GM20431 (cell line): Measurements from ENCODE around the gene ICOS.
"Not testable (repeated sequence)": the region's sequence is repeated elsewhere in the genome, so short reads cannot be mapped to it uniquely, and the experiment has no call there.

Source experiments
- in situ Hi-C: fragments of 300-500 bp; cut with MseI, MboI; formaldehyde crosslinking; loops from one replicate; pipeline ENCODE4 v1.15.0; 2020; ENCODE audit warnings: low sequenced_read_pairs; ENCODE audit not compliant: unreplicated experiment

ICOS gene

DNA sequence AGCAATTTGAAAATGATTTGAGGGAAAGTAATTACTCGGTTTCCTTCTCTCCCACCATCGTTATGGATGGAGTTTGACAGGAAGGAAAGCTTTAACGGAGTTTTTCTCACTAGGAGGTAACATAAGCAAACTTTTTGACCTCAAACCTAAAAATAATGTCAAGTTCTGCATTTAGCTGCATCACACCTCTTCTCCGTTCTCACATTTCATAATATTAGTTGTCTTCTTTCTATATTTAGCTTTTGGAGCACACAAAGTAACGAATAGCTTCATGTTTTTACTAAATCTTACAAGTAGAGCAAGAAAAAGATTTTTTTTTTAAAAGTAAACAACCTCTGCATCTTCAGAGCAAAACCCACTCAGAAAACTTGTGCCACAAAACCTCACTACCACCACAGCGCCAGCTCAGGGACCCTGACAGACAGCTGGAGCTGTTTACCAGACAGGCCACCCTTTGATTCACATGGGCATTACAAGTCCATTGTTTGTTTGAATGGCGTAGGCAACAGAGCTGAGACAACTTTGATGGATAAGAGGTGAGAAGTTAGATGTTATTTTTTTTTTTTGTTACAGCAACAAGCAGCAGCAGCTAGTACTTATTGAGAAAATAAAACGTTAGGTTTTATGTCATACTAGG lies 21.9 kb upstream of the ICOS start:
- in situ Hi-C loops, result loop anchor here (25.0 kb wide), 1 partner anchor 427 kb away; no protein-coding TSS in a partner anchor

DNA sequence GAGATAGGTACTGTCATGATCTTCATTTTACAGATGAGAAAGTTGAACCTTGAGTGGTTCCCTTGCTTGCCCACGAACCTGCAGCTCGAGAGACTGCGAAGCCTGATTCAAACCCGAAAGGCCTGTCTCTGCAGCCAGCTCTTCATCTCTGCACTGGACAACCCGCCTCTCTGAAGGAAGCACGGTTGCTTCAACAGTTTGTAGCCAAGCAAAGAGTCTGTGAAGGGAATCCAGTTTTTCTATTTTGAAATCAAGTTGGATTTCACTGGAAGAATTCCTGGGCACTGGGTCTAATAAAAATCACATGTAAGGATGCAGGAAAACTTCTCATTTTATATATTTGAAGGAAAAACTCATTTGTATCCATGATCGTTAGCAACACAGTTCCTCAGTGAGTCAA lies 21.3 kb upstream of the ICOS start:
- in situ Hi-C loops, result loop anchor here (25.0 kb wide), 1 partner anchor 428 kb away; no protein-coding TSS in a partner anchor

DNA sequence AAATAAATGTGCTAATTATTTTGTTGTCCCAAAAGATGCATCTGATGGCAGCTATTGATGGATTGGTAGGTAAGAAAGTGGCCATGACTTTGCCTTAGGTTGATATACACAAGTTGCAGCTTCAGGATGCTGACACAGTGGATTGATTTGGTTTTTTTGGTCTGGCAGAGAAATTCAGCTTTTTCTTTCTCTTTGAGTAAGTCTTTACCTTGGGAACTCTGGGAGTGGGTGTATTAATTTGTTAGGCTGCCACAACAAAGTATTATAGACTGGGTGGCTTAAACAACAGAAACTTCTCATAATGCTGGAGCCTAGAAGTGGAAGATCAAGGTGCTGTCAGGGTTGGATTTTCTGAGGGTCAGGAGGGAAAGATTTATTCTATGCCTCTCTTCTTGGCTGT lies 19.8 kb upstream of the ICOS start:
- in situ Hi-C loops, result loop anchor here (25.0 kb wide), 1 partner anchor 429 kb away; no protein-coding TSS in a partner anchor

DNA sequence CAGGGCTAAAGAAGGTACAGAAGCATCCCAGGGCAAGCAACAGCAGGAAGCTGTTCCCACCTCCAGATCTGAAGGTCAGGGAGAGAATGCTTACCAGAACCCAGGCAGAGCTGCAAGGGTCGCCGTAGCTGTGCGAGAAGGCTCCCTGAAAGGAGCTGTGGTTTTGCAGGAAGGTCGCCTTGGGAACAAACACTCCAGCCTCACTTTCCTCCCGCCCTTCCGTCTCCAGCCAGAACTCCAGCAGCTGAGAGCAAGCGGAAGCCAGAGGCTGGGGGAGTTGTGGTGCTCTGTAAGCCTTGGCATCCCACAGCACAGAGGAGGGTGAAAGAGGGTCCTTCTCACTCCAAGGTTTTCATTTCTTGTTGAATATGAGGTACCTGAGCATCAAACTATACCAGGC lies 18.3 kb upstream of the ICOS start:
- in situ Hi-C loops, result loop anchor here (25.0 kb wide), 1 partner anchor 431 kb away; no protein-coding TSS in a partner anchor

DNA sequence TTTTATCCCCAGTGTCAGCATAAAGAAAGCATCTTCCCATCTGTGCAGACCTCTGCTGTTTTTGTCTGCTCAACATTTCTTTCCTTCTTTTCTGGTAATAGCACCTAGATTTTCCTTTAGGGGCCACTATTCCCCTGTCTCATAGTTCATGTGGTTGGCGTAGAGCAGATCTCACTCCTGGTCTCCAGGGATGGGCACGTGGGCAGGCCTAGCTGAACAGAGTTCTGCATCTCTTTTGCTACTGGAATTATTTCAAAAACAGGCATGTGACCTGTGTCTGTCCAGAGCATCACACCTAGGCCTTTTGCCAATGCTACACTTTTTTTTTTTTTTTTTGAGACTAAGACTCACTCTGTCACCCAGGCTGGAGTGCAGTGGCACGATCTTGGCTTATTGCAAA lies 17.7 kb upstream of the ICOS start:
- in situ Hi-C loops, result loop anchor here (25.0 kb wide), 1 partner anchor 432 kb away; no protein-coding TSS in a partner anchor

DNA sequence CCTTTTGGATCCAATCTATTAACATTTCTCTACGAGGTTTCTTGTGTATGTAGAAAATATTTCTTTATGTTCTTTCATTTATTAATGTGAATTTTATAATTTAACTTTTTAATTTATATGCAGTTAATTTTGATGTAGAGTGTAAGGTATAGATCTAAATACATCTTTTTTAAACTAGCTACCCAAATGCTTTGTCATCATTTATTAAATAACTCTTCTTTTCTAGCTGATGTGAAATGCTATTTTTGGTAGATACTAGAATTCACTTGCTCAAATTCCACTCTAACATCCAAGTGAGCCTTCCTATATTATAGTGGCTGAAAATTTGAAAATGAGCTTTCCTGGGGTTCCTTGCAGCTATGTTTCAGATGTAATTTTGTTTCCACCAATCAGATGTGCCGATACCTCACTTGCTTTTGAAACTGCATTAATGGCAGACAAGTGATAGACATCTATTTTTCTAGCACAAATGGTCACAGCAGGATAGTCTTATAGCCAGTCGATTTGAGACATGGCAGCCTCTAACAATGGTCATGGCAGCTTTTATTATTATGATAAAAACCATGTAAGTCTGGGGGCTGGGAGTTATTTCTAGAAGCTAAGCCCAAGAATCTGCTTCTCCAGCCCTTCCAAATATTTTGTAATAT lies 10.9 kb upstream of the ICOS start:
- in situ Hi-C loops, result no loop called here

DNA sequence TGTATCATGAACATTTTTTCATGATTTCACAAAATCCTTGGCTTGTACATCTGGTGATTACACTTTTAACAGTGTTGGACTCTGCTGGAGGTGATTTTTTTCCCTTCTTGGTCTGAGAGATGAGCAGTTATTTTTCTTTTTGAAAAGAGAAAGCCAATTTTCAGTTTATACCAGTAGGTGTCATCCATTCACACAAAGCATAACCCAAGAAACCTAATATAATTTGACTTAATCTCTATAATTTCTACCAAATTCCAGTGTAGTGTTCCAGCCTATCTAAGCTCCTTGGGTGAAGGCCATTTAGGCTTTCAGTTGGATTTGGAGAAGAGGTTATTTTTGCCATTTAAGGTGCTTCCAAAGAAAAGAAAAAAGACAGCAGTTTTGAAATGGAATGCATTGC lies 7.7 kb upstream of the ICOS start:
- in situ Hi-C loops, result no loop called here

DNA sequence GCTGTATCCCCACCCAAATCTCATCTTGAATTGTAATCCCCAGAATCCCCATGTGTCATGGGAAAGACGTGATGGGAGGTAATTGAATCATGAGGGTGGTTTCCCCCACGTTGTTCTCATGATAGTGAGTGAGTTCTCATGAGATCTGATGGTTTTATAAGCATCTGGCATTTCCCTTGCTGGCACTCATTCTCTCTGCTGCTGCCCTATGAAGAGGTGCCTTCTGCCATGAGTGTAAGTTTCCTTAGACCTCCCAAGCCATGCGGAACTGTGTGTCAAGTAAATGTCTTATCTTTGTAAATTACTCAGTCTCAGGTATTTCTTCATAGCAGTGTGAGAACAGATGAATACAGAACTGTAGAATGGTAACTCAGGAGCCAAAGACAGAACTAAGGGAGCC lies 5.3 kb upstream of the ICOS start:
- in situ Hi-C loops, result not testable (repeated sequence)

DNA sequence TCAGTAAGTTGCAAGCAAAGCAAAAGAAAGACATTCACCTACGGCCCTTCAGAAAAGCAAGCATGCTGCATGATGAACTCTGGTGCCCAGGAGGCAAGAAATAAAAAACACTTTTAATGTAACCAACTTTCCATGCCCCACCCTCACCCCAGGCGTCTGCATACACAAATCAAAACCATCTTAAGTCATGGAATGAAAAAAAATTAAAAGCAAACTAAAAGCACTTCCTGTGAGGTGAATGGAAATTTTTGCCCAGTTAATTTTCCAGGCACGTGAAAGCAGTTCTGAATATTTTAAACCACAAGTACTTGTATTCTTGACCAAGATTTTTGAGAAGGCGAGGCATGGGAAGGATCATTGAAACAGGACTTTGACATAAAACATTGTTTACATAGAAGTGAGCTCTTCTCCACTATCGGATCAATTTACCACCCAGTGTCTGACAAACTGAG lies 2.5 kb upstream of the ICOS start:
- in situ Hi-C loops, result no loop called here

DNA sequence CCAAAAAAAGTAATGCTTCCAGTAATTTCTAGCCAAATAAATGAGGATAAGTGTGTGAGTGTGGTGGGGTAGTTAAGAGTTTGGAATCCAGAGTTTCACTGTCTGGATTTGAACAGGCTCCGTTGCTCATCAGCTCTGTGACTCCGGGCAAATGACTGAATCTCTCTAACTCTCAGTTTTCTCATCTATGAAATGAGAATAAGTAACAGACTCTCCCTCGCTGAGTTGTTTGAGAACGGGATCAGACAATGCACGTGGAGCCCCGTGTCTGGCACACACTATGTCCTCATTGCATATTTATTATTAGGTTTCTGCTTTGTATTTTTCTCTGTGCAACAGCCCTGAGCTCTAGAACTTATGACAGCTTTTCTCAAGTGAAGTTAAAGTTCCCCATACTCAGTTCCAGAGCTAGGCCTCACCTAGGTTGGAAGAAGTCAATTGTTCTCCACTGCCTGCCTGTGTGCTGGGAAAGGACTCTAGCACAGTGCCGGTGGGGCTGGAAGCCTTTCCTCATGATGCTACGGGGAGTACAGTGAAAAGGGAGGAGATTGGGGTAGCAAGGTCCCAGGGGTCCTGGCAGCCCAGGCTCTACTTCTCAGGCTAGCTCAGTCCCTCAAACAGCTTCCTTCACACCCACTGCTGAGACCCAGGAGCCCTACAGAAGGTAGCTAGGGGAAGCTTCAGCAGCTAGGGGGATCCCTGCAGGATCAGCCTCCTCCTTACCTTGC lies 1.7 kb upstream of the ICOS start:
- in situ Hi-C loops, result no loop called here

DNA sequence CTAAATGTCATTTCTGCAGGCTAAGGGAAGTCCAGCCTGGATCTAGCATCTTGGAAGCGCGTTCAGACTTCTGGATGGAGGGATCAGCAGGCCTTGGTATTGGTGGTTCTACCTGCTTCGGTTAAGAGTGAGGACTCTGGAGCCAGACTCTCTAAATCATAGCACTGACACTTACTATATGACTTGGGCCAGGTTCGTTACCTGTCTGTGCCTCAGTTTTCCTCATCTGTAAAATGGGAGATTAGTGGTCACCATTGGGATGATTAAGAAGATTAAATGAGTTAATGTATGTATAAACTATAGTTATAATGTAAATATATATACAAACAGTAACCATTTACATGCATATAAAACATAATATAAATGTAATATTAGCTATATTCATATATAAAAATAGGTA lies 995 bp upstream of the ICOS start:
- in situ Hi-C loops, result no loop called here

DNA sequence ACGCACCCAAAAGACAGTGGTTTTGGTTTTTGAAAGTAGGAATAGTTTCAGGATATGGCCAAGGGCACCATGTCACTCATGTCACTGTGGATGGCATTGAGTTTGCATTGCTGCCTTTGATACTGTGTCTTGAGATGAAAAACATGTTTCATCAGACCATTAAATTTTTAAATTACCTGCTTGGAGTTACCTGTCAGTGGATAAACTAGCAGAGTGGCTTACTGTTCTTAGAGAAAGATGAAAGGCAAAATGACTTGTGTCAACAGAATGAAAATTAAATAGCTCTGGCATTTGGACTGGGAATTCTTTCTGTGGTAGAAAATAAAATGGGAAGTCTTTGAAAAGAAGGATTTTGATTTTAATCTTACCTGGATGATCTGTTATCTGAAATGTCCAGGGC lies 386 bp downstream of the ICOS start:
- in situ Hi-C loops, result no loop called here

DNA sequence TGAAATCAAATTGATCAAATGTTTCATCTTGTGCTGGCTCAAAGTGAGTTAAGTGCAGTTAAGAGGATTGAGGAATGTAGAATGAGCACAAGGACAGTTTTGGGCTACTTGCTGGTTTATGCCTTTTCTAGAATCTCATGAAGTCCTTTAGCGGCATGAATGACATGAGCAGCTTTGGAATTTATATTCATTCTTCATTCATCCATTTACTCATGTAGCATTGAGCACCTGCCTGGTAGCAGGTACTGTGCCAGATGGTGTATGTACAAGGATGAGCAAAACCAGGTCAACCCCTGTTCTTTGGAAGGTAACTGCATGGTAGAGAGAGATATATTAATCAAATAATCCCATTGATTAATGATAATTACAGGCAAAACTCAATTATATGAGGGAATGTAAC lies 1.2 kb downstream of the ICOS start:
- in situ Hi-C loops, result no loop called here

DNA sequence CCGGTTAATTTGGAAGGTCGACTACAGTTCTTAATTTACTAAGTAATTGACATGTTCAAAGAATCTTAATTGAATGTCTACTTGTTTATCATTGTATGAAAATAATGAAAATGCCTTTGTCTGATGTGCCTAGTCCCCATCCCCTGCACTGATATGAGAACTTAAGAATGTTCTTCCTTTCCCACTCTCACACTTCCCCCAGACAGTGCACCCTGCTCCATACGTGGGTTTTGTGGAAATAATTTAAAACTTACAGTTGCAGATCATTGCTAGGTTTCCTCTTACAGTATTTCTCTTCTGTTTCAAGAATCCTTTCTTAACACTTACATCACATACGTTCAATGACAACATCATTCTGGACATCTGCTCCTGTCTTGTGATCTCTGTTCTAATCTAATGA lies 3.5 kb downstream of the ICOS start:
- in situ Hi-C loops, result no loop called here

DNA sequence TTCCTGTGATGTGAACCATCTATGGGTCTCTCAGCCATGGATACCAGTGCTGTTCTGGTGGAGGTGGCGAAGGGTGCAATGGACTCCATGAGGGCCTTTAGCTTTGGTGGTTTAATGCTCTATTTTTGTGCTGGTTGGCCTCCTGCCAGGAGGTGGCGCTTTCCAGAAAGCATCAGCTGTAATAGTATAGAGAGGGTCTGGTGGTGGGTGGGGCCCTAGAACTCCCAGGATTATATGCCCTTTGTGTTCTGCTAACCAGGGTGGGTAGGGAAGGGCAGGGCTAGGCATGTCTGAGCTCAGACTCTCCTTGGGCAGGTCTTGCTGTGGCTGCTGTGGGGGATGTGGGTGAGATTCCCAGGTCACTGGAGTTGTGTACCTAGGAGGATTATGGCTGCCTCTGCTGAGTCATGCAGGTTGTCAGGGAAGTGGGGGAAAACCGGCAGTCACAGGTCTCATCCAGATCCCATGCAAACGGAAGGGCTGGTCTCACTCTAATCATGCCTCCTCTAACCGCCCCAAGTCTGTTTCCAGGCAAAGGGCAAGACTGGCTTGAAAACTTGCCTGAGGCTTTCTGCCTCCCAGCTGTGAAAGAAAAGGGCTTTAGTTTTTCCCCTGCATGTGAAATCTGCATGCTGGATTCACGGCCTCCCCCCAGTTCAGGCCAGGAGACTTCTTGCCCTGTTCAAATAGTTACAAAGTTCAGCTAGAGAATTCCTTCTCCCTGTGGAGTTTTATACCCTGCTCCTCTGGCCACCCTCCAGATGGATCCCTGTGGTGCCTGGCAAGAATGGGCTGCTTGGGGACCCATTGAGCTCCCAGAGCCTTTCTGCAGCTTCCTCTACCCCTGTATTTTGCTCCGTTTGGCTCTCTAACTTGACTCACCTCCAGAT lies 7.2 kb downstream of the ICOS start:
- in situ Hi-C loops, result not testable (repeated sequence)

DNA sequence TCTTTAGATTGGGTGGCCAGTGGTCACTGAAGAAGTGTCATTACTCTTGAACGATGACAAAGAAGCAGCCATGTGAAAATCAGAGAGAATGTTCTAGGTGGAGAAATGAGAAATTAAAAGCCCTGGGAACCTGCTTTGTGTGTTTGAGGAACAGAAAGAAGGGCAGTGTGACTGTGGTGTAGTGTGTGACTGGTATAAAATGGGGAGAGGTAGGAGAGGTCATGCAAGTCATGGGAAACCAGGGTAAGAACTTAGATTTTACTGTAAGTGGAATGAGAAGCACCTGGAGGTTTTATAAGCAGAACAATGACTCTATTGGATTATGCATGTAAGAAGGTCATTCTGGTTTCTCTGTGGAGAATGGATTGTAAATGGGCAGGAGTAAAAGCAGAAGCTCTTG lies 12.2 kb downstream of the ICOS start:
- in situ Hi-C loops, result no loop called here

DNA sequence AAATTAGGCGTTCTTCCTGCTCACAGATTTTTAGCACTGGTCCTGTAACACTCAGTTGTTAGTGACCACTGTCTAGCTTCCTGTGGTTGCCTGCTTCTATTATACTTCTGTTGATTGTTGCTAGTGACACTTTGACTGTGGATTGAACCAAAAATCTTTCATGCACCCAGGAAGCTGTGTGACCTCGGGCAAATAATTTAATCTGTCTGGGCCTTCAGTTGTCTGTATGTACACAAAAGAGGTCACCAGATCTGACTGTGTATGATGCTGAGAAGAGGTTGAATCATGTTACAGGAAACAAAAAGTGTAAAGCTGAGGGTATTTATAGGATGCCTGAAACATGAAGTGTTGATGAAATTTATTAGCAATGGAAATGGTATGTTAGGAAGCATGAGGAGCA lies 12.7 kb downstream of the ICOS start:
- in situ Hi-C loops, result no loop called here

DNA sequence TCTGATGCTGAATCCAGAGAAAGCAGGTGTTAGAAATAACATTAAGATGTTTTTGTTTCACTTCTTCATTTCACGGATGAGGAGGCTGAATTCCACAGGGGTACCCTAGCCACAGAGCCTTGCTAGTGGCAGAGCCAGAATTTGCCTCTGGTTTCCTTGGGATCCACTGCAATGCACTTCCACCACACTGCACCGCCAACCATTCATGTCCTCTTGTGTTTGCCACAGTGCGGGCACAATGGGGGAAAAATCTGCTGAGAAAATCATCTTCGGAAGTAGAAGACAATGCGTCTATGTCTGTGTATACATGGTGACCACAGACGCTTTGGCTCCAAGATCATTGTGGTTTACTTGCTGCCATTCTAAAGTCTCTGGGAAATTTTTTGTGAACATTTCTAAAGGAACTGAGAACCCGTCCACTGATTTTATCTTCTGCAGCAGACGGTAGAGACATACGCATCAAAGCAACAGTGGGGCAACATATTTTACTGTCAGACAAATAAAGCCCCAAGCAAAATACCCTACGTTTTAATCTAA lies 14.9 kb downstream of the ICOS start:
- in situ Hi-C loops, result no loop called here

DNA sequence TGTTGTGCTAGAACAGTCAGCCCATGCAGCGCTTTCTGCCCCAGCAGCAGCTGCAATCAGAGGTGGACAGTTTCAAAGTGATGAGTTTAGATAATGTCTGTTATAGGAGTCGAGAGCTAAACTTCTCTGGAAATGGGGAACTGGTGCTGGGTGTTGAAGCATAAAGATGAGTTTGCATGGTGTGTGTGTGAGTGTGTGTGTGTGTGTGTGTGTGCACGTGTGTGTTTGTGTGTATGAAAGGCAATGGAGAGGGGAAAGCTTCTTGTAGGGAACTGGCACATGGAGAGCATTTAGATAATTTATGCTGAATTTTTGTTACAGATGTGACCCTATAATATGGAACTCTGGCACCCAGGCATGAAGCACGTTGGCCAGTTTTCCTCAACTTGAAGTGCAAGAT lies 22.7 kb downstream of the ICOS start:
- in situ Hi-C loops, result no loop called here

DNA sequence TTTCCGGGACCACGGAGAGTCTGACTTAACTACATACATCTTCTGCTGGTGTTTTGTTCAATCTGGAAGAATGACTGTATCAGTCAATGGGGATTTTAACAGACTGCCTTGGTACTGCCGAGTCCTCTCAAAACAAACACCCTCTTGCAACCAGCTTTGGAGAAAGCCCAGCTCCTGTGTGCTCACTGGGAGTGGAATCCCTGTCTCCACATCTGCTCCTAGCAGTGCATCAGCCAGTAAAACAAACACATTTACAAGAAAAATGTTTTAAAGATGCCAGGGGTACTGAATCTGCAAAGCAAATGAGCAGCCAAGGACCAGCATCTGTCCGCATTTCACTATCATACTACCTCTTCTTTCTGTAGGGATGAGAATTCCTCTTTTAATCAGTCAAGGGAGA lies 23.1 kb downstream of the ICOS start:
- in situ Hi-C loops, result no loop called here
